NOMO-1 treated with dmso at 0.1 percent for 144 hours (cell line): Measurements from ENCODE around the gene ZDHHC21.
"Not testable (repeated sequence)": the region's sequence is repeated elsewhere in the genome, so short reads cannot be mapped to it uniquely, and the experiment has no call there.

Experiments
- DNase-seq: peaks from one replicate; lab custom pipeline; 2025; ENCODE audit not compliant: unreplicated experiment; lab: John Stamatoyannopoulos, UW

Gene ZDHHC21

GRCh38 chr9:14686168-14686567 is 7.1 kb downstream of the ZDHHC21 start:
- no peak for DNase-seq

- DNase-seq: not testable (repeated sequence)
These were observed 10.6 kb downstream of the ZDHHC21 start for GRCh38 chr9:14682616-14683015.

DNA sequence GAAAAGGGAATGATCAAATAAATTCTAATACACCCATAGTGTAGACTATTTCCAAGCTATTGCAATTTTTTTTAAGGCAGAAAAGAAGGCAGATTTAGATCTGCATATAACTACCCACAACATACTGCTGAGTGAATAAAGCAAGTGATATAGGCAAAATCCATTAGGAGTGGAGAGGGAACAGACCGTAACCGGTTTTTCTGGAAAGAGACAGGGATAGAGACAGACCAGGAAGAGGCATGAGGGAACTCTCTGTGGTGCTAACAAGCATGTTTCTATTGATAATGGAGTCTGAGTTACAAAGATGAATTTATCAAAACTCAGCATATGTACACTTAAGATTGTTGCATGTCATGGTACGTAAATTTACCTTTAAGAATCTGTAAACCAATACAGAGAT is 14.5 kb downstream of the ZDHHC21 start:
- no peak for DNase-seq

- DNase-seq: no peak
These were observed 15.4 kb downstream of the ZDHHC21 start for GRCh38 chr9:14677872-14678271.

GRCh38 chr9:14677396-14677795 is 15.8 kb downstream of the ZDHHC21 start:
- DNase-seq: no peak

DNA sequence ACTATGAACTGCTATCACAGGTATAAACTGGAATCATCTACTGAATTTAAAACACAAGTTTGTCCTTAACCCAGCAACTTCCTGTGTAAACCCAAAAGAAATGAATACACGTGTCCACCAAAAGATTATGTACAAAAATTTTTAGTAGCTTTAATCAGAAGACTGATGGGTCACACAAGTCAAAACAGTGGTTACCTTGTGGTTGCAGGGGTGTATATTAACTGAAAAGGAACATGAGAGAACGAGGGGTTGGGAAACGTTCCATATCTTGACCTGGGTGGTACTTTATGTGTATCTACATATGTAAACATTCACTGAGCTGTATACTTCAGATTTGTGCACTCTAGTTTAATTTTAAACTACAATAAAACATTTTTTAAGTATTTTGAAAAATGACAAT is 18.6 kb downstream of the ZDHHC21 start:
- DNase-seq: no peak

GRCh38 chr9:14671377-14671776 is 21.9 kb downstream of the ZDHHC21 start:
- no peak for DNase-seq

DNA sequence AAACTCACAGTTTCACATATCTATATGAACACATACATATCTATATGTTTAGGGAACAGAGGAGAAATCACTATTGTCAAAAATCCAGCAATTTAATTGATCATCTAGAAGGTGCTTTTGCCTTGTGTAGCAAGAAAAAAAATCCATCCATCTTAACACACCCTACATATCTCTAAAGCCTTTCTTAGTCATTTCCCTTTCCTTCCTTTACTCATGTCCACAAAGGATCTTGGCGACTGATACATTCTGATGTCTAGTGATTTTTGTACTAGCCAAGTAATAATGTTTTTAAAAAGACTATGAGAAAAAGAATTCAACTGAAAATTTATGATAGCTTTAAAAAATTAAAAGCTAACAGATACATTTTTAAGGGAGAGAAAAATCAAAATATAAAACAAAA is 22.5 kb downstream of the ZDHHC21 start:
- no peak for DNase-seq

- DNase-seq: not testable (repeated sequence)
These were observed 29.2 kb downstream of the ZDHHC21 start for GRCh38 chr9:14664022-14664421.

GRCh38 chr9:14662060-14662453 is 31.2 kb downstream of the ZDHHC21 start:
- no peak for DNase-seq

GRCh38 chr9:14661421-14662059 is 31.7 kb downstream of the ZDHHC21 start:
- no peak for DNase-seq

- DNase-seq: no peak
These were observed 32.5 kb downstream of the ZDHHC21 start for GRCh38 chr9:14660721-14661120.

- DNase-seq: no peak
These were observed 38.3 kb downstream of the ZDHHC21 start for GRCh38 chr9:14654932-14655331.

DNA sequence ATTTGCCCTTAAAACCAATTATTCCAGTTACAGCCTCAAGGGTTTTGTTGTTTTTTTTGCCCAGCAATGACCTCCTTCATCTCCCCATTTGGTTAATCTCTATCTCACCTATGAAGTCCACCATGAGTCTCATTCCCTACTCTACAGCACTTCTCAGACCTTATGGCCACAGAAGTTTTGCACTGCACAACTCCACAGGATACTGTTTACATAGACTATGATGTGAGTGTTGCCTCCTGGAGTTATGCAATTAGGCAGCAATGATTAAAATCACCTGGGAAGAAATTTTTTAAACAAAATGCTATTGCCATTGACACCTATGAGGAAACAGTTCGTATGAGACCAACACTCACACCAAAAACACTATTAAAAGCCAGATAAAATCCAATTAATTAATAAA is 39.7 kb downstream of the ZDHHC21 start:
- DNase-seq: no peak

DNA sequence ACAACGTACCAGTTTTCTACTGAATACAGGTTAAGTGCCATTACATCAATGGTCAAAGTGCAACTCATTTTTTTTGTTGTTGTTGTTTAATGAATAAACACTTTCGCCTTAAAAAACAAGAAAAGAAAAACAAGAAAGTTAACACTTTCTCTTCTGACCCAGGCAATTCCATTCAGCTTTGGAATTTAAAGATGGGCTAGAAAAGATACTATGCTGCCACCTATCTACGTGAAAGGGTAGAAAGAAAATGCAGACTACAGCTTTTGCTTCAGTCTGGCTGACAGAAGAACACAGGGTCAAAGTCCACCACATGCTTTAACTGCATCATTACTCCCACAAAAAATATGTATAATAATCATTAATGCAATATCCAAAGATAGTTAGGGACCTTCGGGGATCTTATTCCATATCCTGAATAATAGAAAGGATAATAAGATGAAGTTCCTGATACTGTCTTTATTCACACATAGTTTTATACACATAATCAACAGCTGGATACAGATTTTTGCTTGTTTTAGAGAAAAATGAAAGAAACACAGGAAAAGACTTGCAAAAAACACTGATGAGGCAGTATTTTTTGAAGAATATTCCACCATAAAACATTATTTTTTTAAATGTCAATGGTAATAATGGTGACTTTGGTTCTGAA is 40.4 kb downstream of the ZDHHC21 start:
- no peak for DNase-seq

DNA sequence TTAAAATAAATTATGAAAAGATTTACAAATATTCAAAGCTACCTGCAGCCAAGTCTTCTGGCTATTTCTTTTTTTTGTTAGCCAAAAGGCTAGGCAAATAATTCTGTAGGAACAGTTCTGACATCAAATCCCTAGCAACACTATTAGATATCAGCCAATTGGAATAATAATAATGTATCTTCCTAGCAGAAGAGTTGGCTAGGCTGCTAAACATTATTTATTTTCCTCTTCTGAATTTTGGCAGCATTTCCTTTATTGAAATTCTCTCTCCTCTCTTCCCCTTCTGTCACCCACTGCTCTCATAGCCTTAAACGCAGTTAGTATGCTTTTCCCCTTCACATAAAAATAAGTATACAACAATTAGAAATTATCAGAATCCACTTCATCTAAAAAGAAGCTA is 42.6 kb downstream of the ZDHHC21 start:
- DNase-seq: no peak

GRCh38 chr9:14645648-14646047 is 47.6 kb downstream of the ZDHHC21 start:
- DNase-seq: no peak

DNA sequence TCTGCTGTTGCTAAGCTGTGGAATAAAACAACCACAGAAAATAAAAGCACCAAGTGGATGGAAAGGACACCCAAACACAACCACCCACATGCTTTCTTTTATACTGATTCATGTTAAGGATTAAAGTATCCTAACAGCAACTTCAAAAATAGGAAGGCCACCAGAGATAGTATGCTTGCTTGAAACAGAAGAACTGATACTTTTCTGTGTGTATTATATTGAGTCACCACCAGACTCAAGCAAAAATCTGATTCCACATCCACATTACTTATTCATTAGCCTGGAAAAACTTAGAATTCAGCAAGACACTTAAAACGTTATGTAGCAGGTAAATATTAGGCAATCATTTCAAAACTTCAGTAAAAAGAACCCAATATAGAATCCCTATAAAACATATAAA is 52.3 kb downstream of the ZDHHC21 start:
- DNase-seq: no peak

DNA sequence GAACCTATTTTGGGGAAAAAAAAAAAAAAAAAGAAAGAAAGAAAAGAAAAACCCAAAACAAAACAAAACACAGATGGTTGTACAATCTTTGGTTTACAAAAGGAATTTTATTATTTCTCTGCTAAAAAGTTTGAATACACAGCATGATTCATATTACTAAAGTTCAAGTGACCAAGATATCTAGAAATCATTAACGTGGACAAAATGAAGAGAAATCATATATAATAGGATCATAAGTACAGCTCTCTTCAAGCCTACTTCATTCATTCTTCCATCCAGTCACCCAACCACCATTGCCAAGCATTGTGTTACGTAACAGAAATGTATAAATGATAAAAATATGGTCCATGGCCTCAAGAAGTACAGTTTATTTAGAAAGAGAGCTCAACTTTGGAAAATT is 52.9 kb downstream of the ZDHHC21 start:
- DNase-seq: no peak

DNA sequence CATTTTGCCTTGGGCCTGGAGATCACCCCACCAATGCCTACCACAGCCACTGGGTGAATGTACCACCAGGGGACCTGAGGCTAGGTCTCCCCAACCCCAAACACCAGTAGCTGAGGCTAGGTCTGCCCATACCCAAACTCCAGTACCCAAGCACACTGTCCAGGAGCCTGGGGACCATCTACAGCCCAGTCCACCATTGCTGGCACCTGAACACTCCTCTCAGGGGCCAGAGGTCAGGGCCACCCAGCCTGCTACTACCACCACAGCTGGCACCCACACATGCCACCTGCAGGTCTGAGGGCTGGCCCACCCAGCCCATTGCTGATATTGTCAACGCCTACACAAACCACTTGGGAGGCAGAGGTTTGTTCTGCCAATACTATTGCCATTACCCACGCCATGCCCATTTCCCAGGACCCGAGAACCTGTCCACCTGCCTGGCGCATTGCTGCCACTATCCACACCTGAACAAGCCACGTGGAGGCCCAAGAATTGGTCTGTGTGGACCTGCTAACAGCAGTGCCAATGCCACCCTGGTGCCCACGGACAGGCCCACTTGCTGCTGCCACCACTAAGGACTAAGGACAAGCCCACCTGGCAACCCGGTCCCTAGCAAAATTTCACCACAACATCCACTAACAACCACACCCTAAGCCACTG is 59.2 kb downstream of the ZDHHC21 start:
- DNase-seq: no peak

- DNase-seq: no peak
These were observed 60.1 kb downstream of the ZDHHC21 start for GRCh38 chr9:14633148-14633547.

DNA sequence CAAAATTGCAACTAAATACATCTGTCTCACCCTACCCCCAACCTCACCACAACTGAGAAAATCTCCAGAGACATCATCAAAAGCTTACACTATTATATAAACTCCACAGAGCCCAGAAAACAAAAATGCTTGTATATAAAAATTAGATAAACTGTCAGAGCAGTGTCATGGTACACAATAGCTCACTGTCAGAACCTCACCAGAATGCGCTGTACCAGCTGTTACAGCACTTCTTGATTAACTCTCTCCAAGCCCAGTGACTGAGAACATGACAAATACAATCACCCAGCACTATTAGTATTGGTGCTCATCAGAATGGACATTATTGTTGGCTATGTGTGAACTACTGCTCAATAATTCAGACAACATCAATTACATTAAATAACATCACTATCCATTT is 65.7 kb downstream of the ZDHHC21 start:
- DNase-seq: no peak
